ENCODE measurements around the gene RABL6.
"Not testable (repeated sequence)": the region's sequence is repeated elsewhere in the genome, so short reads cannot be mapped to it uniquely, and the experiment has no call there.

RABL6 gene

DNA sequence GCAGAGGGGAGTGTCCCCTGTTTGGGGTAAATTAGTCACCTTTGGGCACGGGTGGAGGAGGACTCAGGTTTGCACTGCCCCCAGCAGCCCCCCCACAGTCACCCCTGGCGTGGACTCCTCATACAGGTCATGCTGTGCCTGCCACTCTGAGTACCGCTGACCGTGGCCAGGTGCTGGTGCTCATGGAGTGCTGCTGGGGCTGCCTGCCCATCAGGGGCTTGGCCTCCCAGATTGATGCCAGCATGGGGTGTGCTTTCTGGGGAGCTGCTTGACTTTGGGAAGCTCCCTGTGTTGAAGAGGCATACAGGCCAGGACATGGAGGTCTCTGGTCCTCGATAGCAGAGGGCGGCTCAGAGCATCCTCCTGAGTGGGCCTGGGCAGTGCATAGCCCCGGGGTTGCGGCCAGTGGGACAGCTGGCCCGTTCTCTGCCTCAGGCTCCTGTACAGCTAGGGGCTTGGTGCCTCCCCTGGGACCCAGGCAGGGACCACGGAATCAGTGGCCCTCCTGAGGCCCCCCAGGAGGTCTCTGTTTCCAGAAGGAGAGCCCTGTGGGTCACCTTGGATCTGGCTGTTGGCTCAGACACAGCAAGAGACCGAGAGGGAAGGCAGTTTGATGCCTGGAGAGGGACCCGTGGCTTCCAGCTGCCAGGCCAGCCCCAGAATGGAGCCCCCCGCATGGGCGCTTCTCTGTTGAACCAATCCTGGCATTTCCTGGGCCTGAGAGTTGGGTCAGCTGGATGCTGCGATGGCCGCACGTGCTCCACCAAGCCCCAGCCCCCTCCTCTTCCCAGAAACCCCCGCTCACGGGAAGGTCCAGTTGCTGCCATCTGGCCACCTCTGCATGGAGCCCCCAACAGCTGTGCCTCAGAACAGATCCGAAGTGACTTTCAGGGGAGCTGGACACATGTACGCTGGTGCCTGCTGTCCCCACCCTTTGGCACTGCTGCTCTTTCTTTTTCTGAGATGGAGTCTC, 28.5 kb downstream of the RABL6 start:
- no peak for DNase-seq (ENCODE audit: low read depth)

DNA sequence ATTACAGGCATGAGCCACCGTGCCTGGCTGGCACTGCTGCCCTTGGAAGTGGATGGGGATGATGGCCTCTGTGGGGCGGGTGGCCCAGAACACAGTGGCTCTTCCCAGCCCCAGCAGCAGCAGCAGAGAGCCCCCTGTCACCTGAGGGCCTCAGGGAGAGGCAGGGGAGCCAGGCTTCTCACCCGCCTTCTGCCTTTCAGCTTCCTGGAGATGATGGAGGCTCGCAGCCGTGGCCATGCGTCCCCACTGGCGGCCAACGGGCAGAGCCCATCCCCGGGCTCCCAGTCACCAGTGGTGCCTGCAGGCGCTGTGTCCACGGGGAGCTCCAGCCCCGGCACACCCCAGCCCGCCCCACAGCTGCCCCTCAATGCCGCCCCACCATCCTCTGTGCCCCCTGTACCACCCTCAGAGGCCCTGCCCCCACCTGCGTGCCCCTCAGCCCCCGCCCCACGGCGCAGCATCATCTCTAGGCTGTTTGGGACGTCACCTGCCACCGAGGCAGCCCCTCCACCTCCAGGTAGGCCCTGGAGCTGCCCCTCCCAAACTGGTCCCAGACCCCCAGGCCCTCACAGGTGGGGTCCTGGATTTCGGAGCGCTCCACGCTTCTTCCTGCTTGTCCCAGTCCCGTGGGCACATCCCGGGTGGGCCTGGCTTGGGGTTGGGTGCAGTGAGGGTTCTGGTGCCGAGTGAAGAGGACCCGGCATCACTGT, 29.6 kb downstream of the RABL6 start:
- DNase-seq (ENCODE audit: low read depth): no peak

DNA sequence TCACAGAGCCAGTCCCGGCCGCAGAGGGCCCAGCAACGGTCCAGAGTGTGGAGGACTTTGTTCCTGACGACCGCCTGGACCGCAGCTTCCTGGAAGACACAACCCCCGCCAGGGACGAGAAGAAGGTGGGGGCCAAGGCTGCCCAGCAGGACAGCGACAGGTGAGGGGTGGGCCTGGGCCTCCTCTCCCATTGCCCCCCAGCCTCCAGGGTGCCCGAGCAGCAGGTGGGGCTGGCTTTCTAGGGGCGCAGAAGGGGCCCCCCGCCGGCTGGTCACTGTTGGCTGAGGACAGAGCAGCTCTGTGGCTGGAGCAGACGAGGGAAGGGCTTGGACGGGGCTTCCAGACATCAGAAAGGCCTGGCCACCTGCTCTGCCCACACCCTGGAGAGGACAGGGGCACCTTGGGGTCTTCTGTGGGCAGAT, 30.1 kb downstream of the RABL6 start:
- not testable (repeated sequence) for DNase-seq (ENCODE audit: low read depth)

DNA sequence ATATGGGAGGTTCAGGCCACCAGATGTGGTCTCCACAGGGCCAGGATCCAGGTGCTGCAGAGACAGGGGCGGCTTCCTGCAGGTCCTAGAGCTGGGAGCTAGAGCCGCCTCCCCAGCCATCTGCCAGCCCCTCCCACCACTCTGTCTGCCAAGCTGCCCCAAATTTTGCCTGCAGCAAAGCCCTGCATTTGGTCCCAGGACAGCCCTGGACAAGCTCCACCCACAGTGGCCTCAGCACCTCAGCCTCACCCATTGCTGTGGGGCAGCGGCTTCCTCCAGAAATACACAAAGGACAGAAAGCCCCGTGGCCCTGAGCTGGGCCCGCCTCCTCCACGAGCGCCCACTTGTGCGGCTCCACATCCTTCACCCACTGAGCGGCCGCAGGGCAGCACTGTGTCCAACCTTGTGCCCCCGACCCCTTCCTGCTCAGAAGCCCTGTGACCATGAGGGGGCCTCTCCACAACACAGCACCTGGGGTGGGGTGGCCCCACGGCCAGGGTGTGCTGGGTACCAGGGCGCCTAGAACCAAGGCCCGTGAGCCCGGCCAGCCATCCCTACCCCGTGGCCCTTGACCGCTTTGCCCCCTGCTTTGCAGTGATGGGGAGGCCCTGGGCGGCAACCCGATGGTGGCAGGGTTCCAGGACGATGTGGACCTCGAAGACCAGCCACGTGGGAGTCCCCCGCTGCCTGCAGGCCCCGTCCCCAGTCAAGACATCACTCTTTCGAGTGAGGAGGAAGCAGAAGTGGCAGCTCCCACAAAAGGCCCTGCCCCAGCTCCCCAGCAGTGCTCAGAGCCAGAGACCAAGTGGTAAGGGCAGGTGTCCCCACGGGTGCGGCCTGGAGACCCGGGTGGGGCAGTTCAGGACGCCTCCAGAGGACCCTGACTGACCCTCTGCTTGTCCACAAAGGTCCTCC, 30.8 kb downstream of the RABL6 start:
- no peak for DNase-seq (ENCODE audit: low read depth)

DNA sequence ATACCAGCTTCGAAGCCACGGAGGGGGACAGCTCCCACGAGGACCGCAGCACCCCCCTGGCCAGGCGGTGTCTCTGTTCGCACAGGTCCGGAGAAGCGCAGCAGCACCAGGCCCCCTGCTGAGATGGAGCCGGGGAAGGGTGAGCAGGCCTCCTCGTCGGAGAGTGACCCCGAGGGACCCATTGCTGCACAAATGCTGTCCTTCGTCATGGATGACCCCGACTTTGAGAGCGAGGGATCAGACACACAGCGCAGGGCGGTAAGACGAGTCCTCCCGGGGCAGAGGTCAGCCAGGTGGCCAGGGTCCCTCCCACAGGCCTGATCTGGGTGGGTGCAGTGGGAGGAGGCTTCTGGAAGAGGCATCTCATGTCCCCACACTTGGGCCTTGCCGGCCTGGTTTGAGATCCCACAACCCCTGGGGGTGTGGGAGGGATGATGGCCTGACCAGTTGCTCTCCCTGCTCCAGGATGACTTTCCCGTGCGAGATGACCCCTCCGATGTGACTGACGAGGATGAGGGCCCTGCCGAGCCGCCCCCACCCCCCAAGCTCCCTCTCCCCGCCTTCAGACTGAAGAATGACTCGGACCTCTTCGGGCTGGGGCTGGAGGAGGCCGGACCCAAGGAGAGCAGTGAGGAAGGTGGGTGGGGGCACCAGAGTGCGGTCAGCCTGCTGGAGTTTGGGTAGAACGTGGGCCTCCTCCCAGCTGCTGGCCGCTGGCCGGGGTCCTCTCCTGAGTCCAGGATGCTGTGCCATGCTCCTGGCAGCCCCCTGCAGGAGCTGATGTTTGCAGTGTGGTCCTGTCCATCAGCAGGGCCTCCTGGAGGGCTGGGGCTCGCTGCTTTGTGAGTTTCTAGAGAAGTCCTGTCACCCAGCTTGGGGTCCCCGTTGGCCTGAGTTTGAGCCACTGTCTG, 31.7 kb downstream of the RABL6 start:
- no peak for DNase-seq (ENCODE audit: low read depth)

DNA sequence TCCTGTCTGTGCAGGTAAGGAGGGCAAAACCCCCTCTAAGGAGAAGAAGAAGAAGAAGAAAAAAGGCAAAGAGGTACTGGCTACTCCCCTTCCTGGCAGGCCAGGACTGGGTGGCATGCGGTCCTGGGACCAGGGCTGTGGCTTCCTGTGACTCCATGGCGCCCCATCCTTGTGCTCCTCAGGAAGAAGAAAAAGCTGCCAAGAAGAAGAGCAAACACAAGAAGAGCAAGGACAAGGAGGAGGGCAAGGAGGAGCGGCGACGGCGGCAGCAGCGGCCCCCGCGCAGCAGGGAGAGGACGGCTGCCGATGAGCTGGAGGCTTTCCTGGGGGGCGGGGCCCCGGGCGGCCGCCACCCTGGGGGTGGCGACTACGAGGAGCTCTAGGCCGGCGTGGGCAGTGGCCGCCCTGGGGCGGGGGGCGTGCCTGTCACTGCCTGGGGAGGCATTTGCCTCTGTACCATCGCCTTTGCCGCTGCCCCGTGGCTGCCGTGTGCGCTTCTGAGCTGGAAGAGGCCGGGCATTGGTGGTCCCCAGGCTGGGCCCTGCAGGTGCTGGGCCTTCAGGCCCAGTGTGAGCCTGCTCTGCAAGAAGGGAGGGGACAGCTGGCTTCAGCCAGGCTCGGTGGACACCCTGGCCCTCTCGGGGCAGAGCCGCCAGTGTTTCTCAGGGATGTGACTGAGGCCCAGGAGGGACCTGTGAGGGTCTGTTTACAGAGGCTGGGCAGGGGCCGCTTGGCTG, 32.6 kb downstream of the RABL6 start:
- DNase-seq (ENCODE audit: low read depth): no peak

DNA sequence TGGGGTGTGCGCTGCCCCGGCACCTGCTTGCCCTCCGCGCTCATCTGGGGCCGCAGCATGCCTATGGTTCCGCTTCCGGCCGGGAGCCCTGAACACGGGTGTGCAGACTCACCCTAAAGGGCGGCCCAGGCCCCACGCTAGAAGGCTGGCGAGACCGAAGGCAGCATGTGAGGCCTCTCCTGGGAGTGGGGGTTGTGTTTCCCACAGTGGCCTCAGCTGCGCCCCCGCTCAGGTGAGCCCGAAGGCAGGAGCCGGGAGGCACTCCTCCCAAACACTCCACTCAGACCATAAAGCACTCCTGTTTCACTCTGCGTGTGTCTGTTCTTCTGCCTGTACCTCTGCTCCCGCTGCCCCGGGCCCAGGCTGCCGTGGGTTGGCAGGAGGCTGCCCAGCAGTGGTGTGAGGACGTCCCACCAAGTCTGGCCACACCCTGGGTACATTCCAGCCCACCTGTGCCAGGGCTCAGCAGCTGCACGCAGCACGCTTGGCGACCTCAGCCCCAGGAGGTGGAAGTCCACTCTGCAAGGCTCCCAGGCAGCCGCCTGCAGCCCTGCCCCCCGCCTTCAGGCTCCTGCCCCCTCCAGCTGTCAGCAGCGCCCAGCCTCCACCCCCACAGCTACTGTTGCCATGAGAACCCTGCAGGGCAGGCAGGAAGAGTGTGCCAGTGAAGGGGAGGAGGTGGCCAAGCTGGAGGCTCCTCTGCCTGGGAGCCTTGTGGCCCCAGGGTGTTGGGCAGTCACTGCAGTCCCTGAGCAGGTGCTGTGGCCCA, 33.3 kb downstream of the RABL6 start:
- no peak for DNase-seq (ENCODE audit: low read depth)

DNA sequence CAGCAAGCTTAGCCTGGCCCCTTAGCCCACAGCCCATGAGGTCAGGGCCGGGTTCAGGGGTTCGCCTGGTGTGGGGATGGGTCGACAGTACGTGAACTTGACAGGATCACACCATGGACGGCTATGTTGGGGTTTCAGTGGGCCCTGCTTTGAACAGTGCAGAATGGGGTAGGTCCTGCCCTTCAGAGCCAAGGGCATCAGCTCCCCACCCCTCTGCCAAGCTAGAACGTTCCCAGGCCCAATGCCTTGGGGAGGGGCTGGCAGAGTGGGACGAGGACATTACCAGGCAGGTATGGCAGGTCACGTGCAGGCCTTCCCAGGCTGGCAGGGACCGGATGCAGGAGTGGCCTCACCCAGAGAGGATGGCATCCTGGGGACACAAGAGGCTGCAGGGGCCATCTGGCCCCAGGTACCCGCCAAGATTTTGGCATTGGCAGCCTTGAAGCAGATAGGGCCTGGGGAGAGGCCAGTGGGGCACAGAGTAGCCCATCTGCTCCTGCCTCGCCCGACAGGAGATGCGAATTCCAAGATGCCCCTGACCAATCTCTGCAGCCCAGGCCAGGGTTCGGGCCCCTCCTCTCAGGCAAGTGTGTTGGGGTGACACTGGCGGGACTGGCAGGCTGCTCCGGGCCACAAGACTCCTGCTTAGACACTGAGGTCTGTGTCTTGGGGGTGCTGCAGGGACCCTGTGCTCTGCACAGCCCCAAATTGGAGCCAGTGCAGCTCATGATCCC, 34.1 kb downstream of the RABL6 start:
- DNase-seq (ENCODE audit: low read depth): not testable (repeated sequence)

DNA sequence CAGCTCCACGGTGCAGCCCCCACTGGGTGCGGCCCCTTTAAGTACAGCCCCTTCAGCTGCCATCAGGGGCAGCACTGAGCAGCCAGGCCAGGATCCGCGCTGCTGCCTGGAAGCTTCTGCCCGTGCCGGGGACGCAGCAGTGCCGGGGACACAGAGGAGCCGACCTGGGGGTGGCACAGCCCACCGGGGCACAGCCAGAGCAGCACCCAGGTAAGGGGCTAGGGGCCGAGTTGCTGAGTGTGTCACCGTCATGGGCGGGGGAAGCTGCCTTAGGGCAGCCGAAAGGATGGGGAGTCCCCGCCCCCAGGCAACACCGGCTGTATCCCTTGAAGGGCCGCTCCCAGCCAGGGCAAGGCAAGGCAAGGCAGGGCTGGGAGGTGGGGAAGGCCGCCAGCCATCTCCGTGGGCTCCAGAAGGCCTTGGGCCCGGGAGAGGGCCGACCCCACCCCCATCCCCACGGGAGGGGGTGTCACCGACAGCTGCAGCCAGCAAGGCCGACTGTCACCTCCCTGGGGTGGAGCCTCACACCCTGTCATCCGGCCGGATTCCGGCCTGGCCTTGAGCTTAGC, 34.7 kb downstream of the RABL6 start, which contains the start of gene AJM1:
AJM1 (plus strand) TSS at position 99 of the 569 bp plus-strand sequence. CDS start 1,937 bp downstream, outside the sequence.
- DNase-seq (ENCODE audit: low read depth): peak; percentile 65

DNA sequence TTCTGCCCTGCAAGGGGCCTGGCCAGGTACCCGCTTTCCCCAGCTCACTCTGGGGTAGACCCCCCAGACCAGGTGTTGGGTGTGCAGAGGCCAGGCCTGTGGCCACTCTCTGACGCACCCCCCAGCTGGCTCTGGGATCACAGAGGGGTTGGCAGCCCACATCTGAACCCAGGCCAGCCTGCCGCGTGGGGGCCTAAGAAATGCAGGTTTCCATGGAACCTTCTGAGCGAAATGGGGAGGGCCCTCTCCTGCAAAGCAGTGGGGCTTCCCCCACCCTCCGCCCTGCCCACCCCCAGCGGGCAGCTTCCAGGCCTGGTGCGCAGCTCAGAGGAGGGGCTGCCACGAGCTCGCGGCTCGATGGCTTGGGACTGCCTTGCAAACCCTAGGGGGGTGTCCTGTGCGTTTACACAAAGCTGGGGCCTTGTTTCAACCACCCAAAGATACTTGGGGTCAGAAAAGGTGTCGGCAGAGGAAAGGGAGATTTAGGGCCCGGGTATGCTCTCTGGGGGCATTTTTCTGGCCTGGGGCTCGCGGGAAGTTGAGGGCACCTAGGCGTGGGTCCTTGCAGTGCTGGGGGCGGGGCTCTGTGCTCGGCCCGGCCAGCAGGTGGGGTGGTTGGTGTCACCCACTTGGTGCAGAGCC, 35.5 kb downstream of the RABL6 start:
- not testable (repeated sequence) for DNase-seq (ENCODE audit: low read depth)

DNA sequence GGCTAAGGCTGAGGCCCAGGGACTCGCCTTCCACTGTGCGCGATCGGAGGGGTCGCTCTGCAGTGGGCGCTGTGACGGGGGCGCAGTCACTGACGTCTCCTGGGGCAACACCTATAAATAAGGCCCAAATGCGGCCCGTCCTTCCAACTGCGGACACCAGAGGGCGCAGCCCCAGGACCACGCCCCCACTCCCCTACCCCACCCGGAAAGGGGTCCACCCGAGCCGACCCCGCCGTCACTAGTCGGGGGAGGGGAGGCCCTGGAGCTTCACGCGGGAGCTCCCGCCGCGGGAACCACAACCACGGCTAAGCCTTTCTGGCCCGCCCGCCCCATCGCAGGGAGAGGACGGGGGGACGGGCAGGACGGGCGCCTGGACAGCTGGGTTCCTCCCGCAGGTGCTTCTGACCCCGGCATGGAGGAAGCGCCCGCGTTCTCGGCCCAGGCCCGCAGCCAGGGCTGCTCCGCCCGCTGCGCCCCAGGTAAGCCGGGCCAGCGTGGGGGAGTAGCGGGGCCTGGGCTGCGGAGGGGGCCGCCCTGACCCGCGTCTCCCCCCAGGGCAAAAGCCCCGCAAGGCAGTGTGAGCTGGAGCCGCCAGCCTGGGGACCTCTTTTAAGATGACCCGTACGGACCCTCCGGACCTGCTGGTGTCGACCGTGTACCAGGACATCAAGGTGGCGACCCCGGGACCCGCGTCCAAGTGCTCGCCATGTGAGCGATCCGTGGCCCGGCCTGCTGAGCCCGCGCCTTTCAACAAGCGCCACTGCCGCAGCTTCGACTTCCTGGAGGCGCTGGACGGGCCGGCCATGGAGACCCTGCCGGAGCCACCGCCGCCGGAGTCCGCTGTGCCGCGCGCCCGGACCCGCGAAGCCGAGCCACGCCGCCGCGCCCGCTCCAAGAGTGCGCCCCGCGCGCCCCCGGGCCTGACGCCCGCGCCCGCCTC, 36.3 kb downstream of the RABL6 start:
- DNase-seq (ENCODE audit: low read depth): peak; percentile 34

DNA sequence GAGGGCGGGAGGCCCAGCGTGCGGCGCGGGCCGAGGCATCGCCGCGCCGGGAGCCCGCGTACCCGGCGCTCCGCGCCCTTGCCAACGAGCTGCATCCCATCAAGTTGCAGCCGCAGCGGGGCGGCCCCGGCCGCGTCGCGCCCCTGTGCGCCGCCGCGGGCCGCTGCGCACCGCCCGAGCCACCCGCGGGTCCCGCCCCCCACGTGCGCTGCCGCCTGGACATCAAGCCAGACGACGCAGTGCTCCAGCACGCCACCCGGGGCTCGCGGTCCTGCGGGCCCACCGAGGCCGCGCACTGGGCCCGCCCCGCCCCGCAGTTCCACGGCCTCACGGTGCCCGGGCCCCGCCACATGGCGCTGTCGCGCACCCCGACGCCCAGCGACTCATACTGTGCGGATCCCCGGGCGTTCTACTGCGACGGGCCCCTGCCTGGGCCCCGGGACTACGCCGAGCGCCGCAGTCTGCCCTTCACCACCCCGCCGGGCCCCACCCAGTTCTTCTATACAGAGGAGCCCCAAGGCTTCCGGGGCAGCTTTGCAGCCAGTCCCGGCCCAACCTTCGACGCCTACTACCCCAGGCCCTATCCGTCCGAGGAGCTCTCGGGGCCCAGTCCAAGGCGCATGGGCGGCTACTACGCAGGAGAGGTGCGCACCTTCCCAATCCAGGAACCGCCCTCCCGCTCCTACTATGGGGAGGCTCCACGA, 37.2 kb downstream of the RABL6 start:
- no peak for DNase-seq (ENCODE audit: low read depth)

DNA sequence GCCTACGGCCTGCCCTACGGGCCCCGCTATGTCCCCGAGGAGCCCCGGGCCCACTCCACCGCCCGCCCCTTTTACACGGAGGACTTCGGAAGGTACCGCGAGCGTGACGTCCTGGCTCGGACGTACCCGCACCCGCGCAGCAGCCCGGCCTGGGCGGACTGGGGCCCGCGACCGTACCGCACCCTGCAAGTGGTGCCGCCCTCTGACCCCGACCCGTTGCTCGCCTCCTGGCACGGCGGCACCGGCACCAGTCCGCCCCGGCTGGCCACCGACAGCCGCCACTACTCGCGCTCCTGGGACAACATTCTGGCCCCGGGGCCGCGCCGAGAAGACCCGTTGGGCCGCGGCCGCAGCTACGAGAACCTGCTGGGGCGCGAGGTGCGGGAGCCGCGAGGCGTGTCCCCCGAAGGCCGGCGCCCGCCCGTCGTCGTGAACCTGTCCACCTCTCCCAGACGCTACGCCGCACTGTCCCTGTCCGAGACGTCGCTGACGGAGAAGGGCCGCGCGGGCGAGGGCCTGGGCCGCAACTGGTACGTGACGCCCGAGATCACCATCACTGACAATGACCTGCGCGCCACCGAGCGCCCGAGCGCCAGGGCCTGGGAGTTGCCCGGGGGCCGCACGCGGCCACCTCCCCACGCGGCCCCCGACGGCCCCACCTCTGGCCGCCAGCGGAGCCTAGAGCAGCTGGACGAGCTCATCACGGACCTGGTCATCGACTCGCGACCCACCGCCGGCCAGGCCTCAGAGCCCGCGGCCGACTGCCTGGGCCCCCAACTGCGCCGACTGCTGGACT, 37.9 kb downstream of the RABL6 start:
- DNase-seq (ENCODE audit: low read depth): no peak

DNA sequence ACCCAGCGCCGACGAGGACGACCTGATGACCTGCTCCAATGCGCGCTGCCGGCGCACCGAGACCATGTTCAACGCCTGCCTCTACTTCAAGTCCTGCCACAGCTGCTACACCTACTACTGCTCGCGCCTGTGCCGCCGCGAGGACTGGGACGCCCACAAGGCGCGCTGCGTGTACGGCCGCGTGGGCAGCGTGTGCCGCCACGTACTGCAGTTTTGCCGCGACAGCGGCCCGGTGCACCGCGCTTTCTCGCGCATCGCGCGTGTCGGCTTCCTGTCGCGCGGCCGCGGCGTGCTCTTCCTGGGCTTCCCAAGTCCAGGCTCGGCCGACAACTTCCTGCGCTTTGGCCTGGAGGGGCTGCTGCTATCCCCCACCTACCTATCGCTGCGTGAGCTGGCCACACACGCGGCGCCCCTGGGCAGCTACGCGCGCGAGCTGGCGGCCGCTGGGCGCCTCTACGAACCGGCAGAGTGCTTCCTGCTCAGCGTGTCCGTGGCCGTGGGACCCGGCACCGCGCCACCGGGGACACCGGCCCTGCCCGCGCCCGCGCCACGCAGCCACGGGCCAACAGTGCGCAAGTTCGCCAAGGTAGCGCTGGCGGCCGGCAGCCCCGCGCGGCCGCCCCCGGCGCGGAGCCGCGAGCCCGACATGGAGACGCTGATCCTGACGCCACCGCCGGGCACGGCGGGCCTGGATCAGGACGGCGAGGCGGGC, 38.8 kb downstream of the RABL6 start:
- no peak for DNase-seq (ENCODE audit: low read depth)

All from T follicular helper cell (primary cell).